TTC549 (cell line): ENCODE results near the gene TMEM132A.

Source experiments
- FAIRE-seq: peaks from 2 replicates; lab custom pipeline; 2012; peaks lifted over from hg19 to GRCh38; lab: Jason Lieb, UNC

TMEM132A gene

GRCh38 chr11:60924110-60924905 lies at the start of gene TMEM132A:
Gene TMEM132A, plus strand, starts transcription at chr11:60924460. Its CDS starts 174 bp downstream, at chr11:60924634.
- FAIRE-seq = no peak

GRCh38 chr11:60875366-60876167 lies 48.7 kb upstream of the TMEM132A start:
- no peak for FAIRE-seq

GRCh38 chr11:60876168-60876485 lies 48.1 kb upstream of the TMEM132A start:
- no peak for FAIRE-seq

- FAIRE-seq = no peak
These were observed 45.8 kb upstream of the TMEM132A start for GRCh38 chr11:60878245-60879101.

- no peak for FAIRE-seq
These were observed 45.2 kb upstream of the TMEM132A start for GRCh38 chr11:60879104-60879503.

- no peak for FAIRE-seq
These were observed 44.2 kb upstream of the TMEM132A start for GRCh38 chr11:60879971-60880588.

- FAIRE-seq = no peak
These were observed 43.5 kb upstream of the TMEM132A start for GRCh38 chr11:60880643-60881282.

- no peak for FAIRE-seq
These were observed 36.7 kb upstream of the TMEM132A start for GRCh38 chr11:60887556-60887955.

GRCh38 chr11:60889869-60890311 lies 34.4 kb upstream of the TMEM132A start:
- no peak for FAIRE-seq

- no peak for FAIRE-seq
These were observed 33.6 kb upstream of the TMEM132A start for GRCh38 chr11:60890696-60891095.

- FAIRE-seq = no peak
These were observed 33.0 kb upstream of the TMEM132A start for GRCh38 chr11:60891103-60891741.

GRCh38 chr11:60895687-60896086 lies 28.6 kb upstream of the TMEM132A start:
- FAIRE-seq = no peak

- FAIRE-seq = no peak
These were observed 26.8 kb upstream of the TMEM132A start for GRCh38 chr11:60897496-60897895.

- peak; percentile 5 for FAIRE-seq
These were observed 25.0 kb upstream of the TMEM132A start for GRCh38 chr11:60899046-60899936.

- FAIRE-seq = no peak
These were observed 24.3 kb upstream of the TMEM132A start for GRCh38 chr11:60899977-60900376.

- FAIRE-seq = no peak
These were observed 23.4 kb upstream of the TMEM132A start for GRCh38 chr11:60900673-60901404.

GRCh38 chr11:60902625-60903024 lies 21.6 kb upstream of the TMEM132A start:
- no peak for FAIRE-seq

- no peak for FAIRE-seq
These were observed 19.2 kb upstream of the TMEM132A start for GRCh38 chr11:60905047-60905446.

- FAIRE-seq = no peak
These were observed 18.6 kb upstream of the TMEM132A start for GRCh38 chr11:60905551-60906113.
